Esophagus muscularis mucosa (tissue), 4 donors: ENCODE measurements around the gene TRPM6. TPM values are rescaled to one million over a fixed set of nuclear protein-coding genes. Genes with fewer than 3 reads are reported as not detected.
"Not testable (repeated sequence)": the region's sequence is repeated elsewhere in the genome, so short reads cannot be mapped to it uniquely, and the experiment has no call there.

Source experiments
- DNase-seq: peaks from one replicate; pipeline ENCODE4 v3.0.0-alpha.2; 2017; ENCODE audit errors: extremely low spot score
- H3K27ac ChIP-seq, 4 donors: fragments of 200-600 bp; sonication (generic); replicated peaks in 1 of 4; 1 replicate in 3 of 4; 2 replicates in 1 of 4; pipeline ENCODE4 v1.5.1; 2016 to 2019; ENCODE audit warnings: mild to moderate bottlenecking in 1 of 4
- H3K27me3 ChIP-seq, 4 donors: fragments of 200-600 bp; sonication (generic); one replicate each; pipeline versions ENCODE4 v1.5.1 to v1.6.0; 2016 to 2019
- H3K36me3 ChIP-seq, 4 donors: fragments of 200-600 bp; sonication (generic); one replicate each; pipeline ENCODE4 v1.5.1; 2016 to 2019
- H3K4me1 ChIP-seq, 4 donors: fragments of 200-600 bp; sonication (generic); one replicate each; pipeline ENCODE4 v1.5.1; 2016 to 2019
- H3K4me3 ChIP-seq, 4 donors: fragments of 200-600 bp; sonication (generic); 1 replicate in 2 of 4; 2 replicates in 2 of 4; pipeline ENCODE4 v1.5.1; 2016 to 2019; ENCODE audit warnings: mild to moderate bottlenecking in 4 of 4, moderate library complexity in 1 of 4
- H3K9me3 ChIP-seq, 4 donors: fragments of 200-600 bp; sonication (generic); 1 replicate in 3 of 4; 2 replicates in 1 of 4; pipeline ENCODE4 v1.5.1; 2016 to 2019
- EP300 ChIP-seq: sonication (generic); formaldehyde crosslinking; IDR thresholded peaks from one replicate; pipeline ENCODE4 v1.6.1; 2017; ENCODE audit warnings: antibody characterized with exemption
- POLR2A ChIP-seq: fragments of 450-650 bp; IDR thresholded peaks from one replicate; pipeline ENCODE4 v1.6.1; 2017; ENCODE audit warnings: antibody characterized with exemption, moderate library complexity, mild to moderate bottlenecking, low read depth
- POLR2AphosphoS5 ChIP-seq, 2 donors: sonication (generic); formaldehyde crosslinking; IDR thresholded peaks; one replicate each; pipeline ENCODE4 v1.6.1; 2017; ENCODE audit warnings: antibody characterized with exemption in 2 of 2
- WGBS: methylation state at CpG from one replicate; pipeline ENCODE4 v1.1.5; 2018; 5-methylcytosine and 5-hydroxymethylcytosine counted together
- intact Hi-C: fragments of 100-400 bp; cut with DNase I; formaldehyde crosslinking; loops from one replicate; pipeline ENCODE4 v1.15.1; 2023
- total RNA-seq, 4 donors: library from RNA; depleted of rRNA; stranded (reverse); fragments of >200 nt; gene quantifications; one replicate each; pipeline versions ENCODE4 v1.1.0 to v1.2.1, GENCODE V29; 2016
- TF ChIP-seq, protein P1 (sequence below), 3 experiments: fragments of 200-600 bp in 2 of 3; fragments of 450-650 bp in 1 of 3; sonication (generic) in 2 of 3; IDR thresholded peaks; one replicate each; pipeline ENCODE4 v1.5.1; 2017 to 2019; ENCODE audit warnings: antibody characterized with exemption in 3 of 3, mild to moderate bottlenecking in 2 of 3, moderate library complexity in 1 of 3

Gene TRPM6
- total RNA-seq, 4 donors from 2014 or later: 0.52 to 1.8 (median 1.2) TPM

DNA sequence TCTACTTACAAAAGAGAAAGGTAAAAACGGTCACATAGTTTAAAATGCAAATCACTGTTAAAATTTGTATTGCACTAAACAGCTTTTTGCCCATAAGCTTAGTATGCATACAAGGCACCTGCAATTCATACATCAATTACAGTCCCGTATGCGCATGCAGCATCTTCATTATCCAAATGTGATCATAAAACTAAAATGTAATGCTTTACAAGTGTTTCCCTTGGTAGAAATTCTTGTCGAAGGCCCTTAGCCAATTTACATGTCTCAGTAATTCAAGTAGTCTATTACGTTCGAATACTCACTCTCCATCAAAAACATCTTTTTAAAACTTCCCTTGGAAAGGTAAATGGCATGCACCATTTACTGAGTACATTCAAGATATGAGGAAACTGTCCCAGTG lies 32.6 kb downstream of the TRPM6 start:
- H3K27me3 ChIP-seq: no peaks in the 10 kb centered on the region
- no peak for DNase-seq
- no peak overlapping the region for H3K4me3 ChIP-seq
- no peak overlapping the region for H3K27ac ChIP-seq
- H3K36me3 ChIP-seq: no peaks in the 10 kb centered on the region
- WGBS: 89% methylated on average over 6 of the region's 6 CpGs
- intact Hi-C loops: no loop called here
- TF ChIP-seq, protein P1, sequence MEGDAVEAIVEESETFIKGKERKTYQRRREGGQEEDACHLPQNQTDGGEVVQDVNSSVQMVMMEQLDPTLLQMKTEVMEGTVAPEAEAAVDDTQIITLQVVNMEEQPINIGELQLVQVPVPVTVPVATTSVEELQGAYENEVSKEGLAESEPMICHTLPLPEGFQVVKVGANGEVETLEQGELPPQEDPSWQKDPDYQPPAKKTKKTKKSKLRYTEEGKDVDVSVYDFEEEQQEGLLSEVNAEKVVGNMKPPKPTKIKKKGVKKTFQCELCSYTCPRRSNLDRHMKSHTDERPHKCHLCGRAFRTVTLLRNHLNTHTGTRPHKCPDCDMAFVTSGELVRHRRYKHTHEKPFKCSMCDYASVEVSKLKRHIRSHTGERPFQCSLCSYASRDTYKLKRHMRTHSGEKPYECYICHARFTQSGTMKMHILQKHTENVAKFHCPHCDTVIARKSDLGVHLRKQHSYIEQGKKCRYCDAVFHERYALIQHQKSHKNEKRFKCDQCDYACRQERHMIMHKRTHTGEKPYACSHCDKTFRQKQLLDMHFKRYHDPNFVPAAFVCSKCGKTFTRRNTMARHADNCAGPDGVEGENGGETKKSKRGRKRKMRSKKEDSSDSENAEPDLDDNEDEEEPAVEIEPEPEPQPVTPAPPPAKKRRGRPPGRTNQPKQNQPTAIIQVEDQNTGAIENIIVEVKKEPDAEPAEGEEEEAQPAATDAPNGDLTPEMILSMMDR (IDR thresholded peaks at IDR 0.05): no peak
- no peaks in the 10 kb centered on the region for H3K4me1 ChIP-seq
- no peaks in the 10 kb centered on the region for H3K9me3 ChIP-seq

DNA sequence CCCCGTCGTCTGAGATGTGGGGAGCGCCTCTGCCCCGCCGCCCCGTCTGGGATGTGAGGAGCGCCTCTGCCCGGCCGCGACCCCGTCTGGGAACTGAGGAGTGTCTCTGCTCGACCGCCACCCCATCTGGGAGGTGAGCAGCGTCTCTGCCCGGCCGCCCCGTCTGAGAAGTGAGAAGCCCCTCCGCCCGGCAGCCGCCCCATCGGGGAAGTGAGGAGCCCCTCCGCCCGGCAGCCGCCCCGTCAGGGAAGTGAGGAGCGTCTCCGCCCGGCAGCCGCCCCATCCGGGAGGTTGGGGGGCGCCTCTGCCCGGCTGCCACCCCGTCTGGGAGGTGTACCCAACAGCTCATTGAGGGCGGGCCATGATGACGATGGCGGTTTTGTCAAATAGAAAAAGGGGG lies 34.7 kb downstream of the TRPM6 start:
- H3K4me1 ChIP-seq, H3K4me3 ChIP-seq, intact Hi-C loops, H3K27ac ChIP-seq, H3K36me3 ChIP-seq, H3K9me3 ChIP-seq, DNase-seq, H3K27me3 ChIP-seq: not testable (repeated sequence)
- WGBS: 93% methylated on average over 13 of the region's 36 CpGs

DNA sequence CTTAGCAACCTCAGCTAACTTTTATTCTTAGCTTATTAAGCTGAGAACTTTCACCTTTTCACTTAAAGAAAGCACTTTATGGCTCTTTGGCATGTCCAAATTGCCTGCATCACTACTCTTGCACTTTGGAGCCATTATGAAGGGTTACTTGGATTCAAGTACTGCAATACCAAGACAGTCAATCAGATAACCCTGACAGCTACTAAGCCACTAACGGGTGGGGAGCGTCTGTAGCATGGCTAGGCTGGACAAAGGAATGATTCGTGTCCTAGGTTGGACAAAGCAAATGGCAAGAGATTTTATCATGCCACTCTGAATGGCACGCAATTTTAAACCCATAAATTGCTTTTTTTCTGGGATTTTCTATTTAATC lies 39.6 kb downstream of the TRPM6 start:
- H3K4me1 ChIP-seq: no peaks in the 10 kb centered on the region
- no peaks in the 10 kb centered on the region for H3K27me3 ChIP-seq
- H3K36me3 ChIP-seq: no peaks in the 10 kb centered on the region
- peaks cover 0 to 10% (median 0%) of the 10 kb centered on the region in 4 donors for H3K9me3 ChIP-seq
- intact Hi-C loops: no loop called here
- 78% methylated on average over 4 of the region's 4 CpGs for WGBS
- DNase-seq: no peak
- TF ChIP-seq POLR2AphosphoS5 (IDR thresholded peaks at IDR 0.05) (no peak), EP300 (no peak), POLR2A (no peak)
- TF ChIP-seq, protein P1 (IDR thresholded peaks at IDR 0.05): no peak
- no peak overlapping the region for H3K27ac ChIP-seq
- H3K4me3 ChIP-seq: no peak overlapping the region

DNA sequence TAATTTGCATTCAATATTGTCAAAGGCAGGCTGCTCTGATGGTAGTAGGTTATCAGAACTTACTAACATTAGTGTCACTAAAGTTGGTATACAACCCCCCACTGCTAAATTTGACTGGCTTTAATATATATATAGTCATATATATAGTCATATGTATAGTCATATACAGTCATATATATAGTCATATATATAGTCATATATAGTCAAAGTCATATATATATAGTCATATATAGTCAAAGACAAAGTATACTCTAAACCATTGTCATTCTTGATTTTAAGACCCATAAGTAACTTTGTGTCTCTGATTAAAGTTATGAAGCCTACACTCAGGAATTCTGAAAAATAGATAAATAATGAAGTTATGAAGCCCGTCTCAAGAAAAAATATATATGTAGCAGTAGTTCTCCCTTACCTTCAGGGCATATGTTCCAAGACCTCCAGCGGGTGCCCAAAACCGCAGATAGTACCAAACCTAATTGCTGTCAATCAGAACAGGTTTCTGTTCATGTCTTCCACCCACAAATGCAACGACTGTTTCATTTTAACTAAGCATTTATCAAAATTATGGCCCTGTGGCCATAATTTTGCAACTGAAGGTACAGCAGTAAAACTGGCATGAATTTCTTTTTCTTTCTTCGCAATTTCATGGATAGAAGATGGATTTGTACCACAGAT lies 40.1 kb downstream of the TRPM6 start:
- Histone ChIP-seq H3K36me3 (no peaks in the 10 kb centered on the region), H3K27me3 (no peaks in the 10 kb centered on the region), H3K4me1 (no peaks in the 10 kb centered on the region), H3K27ac (no peak overlapping the region), H3K4me3 (no peak overlapping the region), H3K9me3 (peaks cover 0 to 10% (median 0%) of the 10 kb centered on the region in 4 donors)
- WGBS: 83% methylated on average over 5 of the region's 5 CpGs
- DNase-seq: no peak
- intact Hi-C loops: no loop called here
- TF ChIP-seq, protein P1 (IDR thresholded peaks at IDR 0.05): no peak

DNA sequence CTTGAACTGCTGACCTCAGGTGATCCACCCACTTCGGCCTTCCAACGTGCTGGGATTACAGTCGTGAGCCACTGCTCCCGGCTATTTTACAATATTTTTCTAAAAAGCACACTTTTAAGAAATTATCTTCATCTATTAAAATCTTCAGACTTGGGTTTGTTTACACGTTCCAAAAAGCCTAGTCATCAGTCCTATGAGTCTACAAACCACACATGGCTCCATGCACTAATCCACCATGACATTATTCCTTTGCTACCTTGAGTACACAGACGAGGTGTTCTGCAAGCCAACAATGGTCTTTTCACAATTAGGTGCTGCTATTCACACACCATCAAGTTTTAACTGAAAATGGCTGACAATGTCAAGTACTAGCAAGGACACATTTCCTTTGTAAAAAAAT lies 41.0 kb downstream of the TRPM6 start:
- WGBS: 79% methylated on average over 6 of the region's 6 CpGs
- intact Hi-C loops: no loop called here
- TF ChIP-seq, protein P1 (IDR thresholded peaks at IDR 0.05): no peak
- no peak for TF ChIP-seq POLR2A
- TF ChIP-seq POLR2AphosphoS5 (IDR thresholded peaks at IDR 0.05): no peak
- TF ChIP-seq EP300: no peak
- Histone ChIP-seq H3K9me3 (peaks cover 0 to 10% (median 0%) of the 10 kb centered on the region in 4 donors), H3K4me3 (no peak overlapping the region), H3K4me1 (no peaks in the 10 kb centered on the region), H3K27ac (no peak overlapping the region), H3K36me3 (no peaks in the 10 kb centered on the region), H3K27me3 (no peaks in the 10 kb centered on the region)
- DNase-seq: no peak
